Measurements from ENCODE around the gene GANAB.
"Not testable (repeated sequence)": the region's sequence is repeated elsewhere in the genome, so short reads cannot be mapped to it uniquely, and the experiment has no call there.

Gene GANAB

DNA sequence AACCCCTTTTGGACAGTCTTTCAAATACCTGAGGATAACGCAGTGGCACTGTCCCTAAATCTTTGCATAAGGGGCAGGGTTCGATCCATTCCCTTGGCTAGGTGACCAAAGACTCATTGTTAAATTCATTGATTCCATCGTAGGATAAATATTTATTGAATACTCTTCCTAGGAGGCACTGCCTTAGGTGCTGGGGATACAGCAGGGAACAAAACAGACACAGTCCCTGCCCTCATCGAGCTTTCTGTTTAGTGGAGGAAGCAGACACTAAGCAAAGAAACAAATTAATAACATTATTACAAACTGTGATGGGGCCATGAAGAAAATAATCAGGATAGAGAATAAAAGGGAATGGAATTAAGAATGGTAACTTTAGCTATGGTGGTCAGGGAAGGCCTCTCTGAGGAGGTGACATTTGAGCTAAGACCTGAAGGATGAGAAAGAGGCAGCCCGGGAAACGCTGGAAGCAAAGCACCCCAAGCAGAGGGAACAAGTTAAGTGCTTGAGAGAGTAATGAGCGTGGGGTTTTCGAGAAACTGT is 25.3 kb downstream of the GANAB start:
- DNase-seq (ENCODE audit: low spot score) = no peak

DNA sequence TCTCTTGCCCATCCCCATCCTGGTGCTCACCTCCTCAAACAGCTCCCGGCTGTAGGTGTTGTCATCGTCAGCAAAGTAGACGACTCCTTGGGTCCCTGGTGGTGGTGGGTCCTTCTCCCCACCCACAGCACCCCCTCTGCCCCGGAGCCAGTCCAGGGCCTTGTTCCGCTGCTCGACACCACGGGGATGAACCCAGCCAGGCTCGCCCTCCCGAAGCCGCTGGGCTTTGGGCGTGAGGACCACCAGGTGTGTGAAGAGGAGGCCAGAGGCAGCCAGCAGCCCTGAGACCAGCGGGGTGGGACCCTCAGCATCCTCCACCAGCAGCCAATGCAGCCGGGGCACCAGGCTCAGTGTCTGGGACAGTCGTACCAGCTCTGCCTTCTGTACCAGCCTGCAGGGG is 29.5 kb downstream of the GANAB start:
- DNase-seq (ENCODE audit: low spot score) = not testable (repeated sequence)

DNA sequence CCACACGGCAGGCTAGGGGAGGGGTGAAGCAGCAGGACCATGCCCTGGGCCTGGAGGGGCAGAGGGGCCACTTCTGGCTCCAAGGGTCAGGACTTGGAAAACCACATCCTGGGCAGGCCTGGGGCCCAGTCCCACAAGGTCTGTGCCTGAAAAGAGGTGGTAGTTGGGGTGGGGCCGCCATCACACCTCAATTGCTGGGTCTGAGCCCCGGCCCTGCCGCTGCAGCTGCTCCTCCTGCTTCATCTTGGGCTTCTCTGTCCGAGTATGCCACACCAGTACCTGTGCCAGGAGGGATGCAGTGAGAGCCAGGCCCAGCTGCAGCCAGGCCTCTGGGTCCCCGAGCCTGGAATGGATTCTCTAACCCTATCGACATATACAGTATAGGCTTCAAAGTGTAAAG is 30.9 kb downstream of the GANAB start:
- DNase-seq (ENCODE audit: low spot score) = no peak

DNA sequence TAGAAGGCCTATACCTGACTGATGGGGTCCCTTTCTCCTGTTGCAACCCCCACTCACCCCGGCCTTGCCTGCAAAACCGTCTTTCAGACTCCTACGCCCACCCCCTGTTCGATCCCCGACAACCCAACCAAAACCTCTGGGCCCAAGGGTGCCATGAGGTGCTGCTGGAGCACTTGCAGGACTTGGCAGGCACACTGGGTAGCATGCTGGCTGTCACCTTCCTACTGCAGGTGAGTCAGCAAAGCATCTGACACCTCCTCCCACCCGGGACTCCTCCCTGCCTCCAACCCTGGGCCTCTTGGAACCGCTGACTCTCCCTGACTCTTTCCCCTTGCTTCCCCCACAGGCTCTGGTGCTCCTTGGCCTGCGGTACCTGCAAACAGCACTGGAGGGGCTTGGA is 32.1 kb downstream of the GANAB start:
- no peak for DNase-seq (ENCODE audit: low spot score)

DNA sequence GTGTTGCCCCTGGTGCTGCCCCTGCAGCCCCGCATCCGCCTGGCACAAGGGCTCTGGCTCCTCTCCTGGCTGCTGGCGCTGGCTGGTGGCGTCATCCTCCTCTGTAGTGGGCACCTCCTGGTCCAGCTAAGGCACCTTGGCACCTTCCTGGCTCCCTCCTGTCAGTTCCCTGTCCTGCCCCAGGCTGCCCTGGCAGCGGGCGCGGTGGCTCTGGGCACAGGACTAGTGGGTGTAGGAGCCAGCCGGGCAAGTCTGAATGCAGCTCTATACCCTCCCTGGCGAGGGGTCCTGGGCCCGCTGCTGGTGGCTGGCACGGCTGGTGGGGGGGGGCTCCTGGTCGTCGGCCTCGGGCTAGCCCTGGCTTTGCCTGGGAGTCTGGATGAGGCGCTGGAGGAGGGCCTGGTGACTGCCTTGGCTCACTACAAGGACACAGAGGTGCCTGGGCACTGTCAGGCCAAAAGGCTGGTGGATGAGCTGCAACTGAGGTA is 33.1 kb downstream of the GANAB start:
- no peak for DNase-seq (ENCODE audit: low spot score)

DNA sequence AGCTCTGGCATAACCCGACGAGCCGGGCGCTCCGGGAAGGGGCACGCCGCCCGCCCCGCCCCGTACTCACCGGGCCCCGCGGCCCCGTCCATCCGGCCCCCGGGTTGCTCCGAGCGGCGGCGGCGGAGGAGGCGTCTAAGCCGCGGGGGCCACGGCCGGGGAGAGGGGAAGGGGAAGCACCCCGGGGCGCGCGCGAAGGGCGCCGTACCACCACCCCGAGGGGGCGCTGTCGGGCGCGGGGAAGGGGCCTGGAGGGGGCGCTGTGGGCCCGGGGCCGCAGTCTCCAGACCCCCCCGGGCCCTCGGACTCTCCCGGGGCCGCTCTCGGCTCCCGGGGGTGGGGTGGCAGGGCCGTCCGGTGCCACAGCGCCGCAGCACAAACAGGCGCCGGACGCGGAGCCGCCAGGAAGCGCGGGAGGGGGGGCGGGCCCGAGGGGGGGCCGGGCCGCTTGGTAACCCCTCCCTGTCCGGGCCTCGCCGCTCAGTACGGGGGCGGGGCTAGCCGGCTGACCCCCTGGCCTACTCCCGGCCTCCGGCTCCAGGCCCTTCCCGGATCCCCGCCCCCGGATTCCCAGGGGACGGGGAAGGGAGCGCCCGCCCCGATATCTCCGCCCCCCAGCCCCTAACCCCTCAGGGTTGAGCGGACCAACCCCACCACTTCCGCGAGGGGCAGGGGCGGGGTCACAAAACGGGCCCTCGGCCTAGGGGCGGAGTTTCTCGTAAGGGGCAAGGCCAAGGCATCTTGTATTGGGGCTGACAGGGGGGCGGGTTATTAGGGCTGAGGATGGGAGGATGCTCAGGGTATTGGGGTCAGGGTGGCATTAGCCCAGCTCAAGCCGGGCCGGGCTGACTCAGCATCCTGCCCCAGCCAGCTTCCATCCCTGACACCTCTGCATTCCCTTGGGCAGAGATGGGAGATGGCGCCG is 33.8 kb downstream of the GANAB start, which contains the start of the genes EML3 and ROM1:
Gene EML3 (minus strand): TSS at position 410 of the 925 bp plus-strand sequence. CDS start 318 bp downstream, at position 92.
Gene ROM1 (plus strand): TSS at position 892 of the 925 bp plus-strand sequence. CDS start 25 bp downstream, at position 917.
- DNase-seq (ENCODE audit: low spot score) = peak; percentile 82

DNA sequence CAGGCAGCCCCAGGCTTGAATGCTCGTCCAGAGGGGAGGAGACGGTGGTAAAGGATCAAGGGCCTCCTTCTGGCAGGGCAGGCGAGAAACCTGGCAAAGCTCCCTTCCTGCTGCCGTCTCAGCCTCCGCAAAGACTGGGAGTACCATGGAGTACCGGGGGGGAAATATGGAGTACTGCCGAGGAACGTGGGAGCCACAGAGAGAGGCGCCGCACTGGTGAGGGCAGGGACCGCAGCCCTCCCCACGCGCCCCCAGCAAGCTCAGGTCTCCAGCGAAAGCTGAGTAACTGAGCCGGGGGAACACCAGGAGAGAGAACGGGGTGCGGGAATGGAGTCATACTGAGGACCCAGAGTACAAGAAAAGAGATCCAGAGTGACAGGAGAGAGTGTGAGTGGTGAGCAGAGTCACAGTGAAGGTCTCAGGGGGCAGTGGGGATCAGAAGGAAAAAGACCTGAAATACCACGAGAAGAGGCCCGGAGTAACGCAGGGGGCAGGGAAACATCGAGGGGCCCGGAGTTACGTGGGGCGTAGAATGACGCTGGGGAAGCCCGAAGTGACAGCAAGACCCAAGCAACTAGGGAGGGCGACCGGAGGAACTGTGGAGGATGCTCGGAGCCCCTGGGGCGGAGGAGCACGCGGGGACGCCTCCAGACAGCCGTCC is 34.6 kb downstream of the GANAB start:
- no peak for DNase-seq (ENCODE audit: low spot score)

DNA sequence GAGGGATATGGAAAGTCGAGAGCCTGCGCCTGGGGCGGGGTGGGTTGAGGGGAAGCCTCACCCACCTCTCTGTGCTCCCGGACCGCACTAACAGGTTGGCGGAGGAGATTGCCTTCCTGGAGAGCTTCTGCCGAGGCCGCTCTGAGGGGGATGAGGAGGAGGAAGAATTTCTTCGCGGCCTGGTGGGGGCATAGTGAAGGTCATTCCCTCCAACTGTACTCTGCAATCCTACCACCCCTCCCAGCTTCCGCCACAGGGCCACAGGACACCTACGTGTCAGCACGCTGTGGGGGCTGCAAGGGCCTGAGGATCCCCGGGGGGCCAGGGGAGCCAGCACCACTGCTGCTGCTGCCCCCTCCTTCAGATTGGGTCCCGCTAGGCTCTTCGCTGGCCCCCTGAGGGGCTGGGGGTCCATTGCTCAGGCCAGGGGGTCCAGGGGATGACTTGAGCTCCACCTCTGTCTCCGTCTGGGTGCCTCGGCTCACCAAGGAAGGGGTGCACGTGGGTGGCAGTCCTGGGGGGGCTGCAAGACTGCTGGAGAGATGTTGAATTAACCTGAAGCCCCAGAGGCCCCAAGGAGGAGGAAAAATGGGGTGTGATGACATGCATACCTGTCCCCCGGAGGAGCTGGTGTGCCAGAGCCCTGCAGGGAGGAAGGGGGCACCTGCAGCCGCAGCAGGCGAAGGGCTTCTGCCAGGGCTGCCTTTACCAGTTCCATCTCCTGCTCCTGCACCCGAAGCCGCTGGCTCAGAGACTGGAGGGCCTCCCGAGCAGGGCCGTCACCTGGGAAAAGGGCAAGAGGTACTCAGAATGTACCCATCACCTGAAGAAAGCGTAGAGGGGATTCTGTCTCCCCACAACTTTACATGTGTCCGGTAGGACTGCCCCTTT is 35.4 kb downstream of the GANAB start:
- DNase-seq (ENCODE audit: low spot score) = no peak

DNA sequence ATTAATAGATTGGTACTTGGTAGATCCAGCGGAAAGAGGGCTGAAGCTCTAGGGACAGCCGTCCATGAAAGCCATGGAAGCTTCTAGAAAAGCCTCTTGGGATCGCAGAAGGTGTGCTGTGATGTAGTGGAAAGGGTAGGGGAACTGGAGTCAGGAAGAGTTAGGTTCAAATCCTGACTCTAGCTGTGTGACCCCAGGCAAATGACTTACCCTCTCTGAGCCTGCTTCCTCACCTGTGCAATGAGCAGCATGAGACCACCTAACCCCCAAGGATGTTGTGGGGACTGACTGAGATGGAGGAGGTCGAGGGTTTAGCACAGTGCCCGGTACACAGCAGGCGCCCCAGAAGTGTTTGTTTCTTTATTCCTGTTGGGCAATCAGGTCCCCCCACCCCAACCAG is 36.0 kb downstream of the GANAB start:
- no peak for DNase-seq (ENCODE audit: low spot score)

DNA sequence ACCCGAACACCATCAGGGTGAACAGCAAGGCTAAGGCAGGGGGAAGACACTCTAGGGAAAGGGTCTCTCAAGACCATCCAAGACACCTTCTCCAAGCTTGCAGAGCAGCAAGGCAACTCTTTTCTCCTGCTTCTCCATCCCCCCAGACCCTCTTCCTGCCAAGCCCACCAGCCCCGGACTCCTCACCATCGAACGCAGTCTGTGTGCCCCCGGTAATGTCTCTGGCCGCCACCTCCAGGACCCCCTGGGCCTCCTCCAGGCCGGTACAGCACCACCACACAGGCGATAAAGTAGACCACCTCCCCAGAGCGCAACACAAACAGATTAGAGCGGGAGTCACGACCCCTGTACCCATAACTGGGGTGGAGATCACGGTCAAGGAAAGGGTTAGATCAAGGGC is 37.6 kb downstream of the GANAB start:
- no peak for DNase-seq (ENCODE audit: low spot score)

DNA sequence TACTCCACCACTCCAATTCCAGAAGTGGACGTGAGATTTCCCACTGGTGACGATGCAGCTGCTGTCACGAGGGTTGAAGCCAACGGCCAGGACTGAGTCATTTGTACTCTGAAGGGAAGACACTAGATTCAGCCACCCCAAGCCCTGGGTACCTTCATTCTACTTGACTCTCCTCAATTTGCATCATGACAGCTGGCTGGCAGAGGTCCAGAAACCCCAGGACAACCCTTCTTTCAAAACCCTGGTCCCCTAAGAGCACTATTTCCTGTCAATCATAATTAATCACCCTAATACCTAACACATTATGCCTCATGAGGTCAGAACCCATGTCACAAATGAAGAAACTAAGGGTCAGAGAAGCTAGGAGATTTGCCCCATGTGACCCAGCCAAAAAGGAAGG is 38.7 kb downstream of the GANAB start:
- DNase-seq (ENCODE audit: low spot score) = no peak

DNA sequence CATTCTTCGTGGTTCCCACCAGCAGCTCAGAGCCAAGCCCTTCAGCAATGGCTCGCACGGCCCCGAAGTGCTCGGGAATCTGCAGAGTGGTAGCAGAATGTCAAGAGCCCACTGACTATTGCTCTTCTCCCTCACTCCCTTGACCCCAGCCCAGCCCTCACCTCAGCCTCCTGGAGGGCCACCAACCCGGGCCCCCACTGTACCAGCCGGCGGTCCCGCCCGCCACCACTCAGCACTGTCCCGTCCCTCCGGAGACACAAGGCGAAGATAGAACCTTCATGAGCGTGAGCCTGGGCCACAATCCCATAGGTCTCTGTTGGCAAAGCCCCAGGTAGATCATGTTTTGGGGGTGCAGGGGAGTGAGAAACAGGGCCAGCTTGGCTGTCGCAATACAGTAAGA is 40.5 kb downstream of the GANAB start:
- DNase-seq (ENCODE audit: low spot score) = no peak

DNA sequence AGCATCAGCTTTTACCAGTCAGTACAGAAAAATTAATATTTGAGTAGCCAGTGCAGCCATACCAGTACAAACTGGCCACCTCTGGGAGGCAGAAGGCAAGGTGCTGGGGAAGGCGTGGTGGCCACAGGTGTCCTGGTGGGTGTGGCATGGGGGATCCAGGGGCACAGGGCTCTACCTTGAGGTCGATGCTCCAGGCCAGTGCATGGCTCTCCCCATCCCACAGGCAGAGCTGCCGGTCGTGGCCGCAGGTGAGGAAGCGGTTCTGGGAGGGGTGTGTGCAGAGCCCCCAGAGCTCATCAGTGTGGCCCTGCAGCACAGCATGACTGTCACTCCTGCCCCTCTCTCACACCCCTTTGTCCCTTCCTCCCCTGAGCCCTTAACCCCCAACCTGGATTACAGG is 40.9 kb downstream of the GANAB start:
- DNase-seq (ENCODE audit: low spot score) = no peak

DNA sequence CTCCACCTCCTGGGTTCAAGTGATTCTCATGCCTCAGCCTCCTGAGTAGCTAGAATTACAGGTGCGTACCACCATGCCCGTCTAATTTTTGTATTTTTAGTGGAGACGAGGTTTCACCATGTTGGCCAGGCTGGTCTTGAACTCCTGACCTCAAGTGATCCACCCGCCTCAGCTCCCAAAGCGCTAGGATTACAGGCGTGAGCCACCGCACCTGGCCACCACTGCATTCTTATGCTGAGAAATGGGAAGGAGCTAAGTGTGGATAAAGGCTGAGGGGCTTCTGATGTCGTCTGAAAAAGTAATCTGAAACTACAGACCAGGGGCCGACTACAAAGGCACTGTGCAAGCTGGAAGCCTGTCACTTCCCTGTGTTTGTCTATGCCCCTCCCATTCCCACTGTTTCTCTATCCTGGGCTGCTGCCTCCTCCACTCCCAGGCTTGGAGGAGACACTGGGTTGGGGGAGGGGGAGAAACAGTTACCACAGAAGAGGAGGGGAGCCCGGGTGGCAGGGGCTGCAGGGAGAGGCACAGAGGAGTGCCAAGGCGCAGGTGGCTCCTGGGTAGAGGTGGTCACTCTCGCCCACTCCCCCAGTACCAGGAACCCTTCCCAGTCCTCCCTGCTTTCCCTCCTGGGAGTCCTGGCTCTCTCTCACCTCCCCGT is 41.8 kb downstream of the GANAB start:
- DNase-seq (ENCODE audit: low spot score) = no peak

DNA sequence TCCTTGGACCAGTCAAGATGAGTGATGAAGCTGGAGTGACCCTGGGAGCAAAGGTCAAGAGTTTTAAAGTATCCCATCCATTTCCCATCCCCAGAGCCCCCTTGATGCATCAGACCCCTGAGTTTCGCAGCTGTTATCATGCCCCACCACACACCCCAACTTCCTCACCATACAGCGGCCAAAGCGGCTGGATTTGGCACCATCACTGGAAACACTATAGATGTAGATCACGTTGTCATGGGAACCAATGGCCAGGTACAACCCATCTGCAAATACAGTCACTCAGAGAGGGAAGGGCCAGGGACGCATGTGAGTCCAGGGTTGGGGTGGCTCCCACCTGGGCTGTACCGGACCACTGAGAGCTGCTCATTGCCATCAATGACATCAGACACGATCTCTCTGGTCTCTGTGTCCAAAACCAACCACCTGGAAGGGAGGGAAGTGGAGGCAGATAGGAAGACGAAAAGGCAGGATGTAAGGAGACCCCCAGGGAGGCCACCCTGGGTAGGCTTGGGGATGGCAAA is 42.6 kb downstream of the GANAB start:
- no peak for DNase-seq (ENCODE audit: low spot score)

DNA sequence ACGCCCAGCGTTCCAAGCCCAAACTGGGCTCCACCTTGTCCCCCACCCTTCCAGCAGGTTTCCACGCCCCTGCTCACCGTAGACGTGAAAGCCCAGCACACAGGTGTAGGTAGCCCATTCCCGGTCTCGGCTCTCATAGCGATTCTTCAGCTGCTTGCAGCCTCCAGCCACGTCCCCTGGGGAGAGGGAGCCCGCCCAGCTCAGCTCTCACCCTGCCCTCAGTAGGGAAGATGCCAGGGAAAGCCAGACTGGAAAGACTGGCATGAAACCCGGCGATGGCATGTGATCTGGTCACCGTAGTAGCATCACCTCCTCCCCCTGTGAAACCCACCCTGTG is 43.4 kb downstream of the GANAB start:
- no peak for DNase-seq (ENCODE audit: low spot score)

DNA sequence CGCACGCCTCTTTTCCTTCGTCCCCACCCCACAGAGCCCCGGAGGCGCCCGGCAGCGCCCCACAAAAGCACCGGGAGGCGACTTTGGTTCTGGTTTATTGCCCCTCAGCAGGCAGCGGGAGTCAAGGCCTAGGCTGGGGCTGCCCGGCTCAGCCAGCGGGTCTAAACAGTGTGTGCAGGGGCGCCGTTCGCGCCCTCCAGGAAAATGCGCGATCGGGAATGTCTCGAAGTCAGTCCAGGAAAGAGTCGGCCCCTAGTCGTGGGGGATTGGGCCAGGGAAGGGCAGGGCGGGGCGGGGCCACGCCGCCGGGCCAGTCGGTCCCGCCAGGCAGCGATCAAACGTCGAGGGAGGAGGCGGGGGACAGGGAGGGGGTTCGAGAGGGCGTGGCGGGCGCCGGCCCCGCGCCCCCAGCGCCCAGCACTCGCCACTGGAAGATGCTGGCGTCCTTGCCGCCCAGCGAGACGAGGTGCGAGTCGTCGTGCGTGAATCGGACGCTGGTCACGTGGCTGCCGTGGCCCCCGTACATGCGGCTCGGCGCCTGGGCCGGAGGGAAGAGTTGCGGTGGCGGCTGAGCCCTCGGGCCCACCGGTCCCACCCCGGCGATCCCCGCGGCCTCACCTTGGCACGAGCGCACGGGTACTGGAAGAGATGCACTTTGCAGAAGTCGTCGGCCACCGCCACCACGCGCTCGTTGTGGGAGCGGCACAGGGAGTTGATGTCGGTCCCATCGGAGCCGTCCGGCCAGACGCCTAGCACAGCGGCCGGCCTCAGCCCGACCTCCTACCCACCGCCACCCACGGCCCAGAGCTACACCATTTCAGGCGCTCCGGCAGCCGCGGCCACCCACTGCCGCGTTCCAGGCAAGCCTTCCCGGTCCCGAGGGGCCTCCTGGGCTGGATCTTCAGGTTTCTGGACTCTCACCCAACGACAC is 44.0 kb downstream of the GANAB start:
- DNase-seq (ENCODE audit: low spot score) = peak; percentile 79

DNA sequence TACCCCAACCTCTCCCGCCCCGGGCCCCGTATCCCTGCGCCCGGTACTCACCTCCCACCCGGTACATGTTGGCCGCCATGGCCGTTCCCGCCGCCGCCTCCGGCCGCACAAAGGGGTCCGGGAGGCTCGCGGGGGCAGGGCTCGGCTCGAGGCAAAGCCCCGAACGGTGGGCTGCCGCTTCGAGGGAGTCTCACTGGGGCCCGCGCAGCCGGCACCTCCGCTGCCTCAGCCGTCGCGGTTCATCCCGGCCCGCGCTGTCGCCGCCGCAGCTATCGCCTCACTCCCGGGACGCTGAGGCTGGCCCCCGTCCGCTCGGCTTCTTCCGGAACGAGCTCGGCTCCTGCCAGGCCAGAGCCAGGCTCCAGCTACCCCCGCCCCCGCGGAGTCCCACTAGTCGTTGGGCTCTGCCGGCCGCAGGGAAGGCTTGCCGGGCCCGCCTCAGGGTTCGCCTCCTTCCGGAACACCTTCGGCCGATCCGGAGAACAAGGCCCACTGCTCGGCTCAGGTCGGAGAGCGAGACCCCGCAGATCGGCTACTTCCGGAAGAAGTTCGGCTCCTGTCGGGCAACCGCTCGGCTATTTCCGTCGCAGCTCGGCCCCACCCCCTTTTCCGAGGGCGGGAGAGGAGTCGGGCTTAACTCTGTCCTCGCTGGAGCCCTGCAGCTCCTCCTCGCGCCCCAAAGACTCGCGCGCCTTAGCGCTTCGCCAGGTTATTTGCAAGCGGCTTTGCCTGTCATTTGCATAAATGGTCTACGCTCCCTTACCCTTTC is 44.9 kb downstream of the GANAB start, which contains the start of gene MTA2:
Gene MTA2 (minus strand): TSS at position 494 of the 769 bp plus-strand sequence. CDS start 415 bp downstream, at position 79.
- peak; percentile 96 for DNase-seq (ENCODE audit: low spot score)

DNA sequence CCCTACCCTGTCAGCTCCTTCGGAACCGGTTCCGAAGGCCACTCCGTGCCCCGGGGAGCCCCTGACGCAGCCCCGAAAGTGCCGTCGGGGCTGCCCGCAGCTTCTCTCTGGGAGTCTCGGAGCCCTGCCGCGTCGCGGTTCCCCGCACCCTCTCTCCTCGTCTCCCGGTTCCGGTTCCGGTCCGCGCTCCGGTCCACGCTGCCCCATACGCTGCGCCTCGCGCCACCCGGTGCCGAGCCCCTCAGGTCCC is 45.4 kb downstream of the GANAB start:
- no peak for DNase-seq (ENCODE audit: low spot score)

Measured in pons (tissue), 1 donor.